ENCODE results near the gene SELENOV.

SELENOV gene

DNA sequence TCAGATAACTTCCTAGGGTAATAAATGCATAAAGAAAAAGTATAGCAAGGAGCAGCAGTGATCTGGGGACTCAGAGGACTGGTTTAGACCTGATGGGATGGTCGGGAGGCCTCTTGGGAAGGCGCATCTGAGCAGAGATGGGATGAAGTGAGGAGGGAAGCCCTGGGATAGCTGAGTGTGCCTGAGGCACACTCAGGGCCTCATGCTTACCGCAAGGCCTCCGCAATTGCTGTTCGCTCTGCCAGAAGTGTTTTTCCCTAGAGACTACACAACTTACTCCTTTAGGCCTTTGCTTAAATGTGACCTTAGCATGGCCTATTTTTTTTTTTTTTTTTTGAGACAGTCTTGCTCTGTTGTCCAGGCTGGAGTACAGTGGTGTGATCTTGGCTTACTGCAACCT is 20.3 kb upstream of the SELENOV start:
- FAIRE-seq, result no peak

DNA sequence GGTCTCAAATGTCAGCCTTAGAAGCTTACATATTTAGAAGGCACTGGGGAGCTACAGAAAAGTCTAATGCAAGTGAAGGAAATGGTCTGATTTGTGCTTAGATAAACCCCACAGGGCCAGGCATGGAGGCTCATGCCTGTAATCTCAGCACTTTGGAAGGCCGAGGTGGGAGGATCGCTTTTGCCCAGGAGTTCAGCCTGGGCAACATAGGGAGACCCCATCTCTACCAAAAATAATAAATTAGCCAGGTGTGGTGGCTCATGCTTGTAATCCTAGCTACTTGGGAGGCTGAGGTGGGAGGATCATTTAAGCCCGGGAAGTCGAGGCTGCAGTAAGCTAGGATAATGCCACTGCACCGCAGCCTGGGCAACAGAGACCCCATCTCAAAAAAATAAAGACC is 18.9 kb upstream of the SELENOV start:
- FAIRE-seq, result no peak

DNA sequence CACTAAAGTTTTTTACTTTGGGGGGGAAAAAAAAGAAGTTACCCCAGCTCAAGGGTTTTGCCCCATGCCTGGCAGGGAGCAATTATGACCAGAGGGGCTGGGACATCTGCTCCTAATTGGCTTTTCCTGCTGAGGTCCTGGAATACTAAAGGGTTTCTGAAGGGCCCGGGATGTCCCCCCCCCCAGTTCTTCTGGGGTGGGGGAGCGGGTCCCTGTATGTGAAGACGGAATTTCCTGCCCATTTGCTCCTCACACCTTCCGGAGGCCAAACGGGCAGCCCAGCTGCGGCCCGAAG is 17.3 kb upstream of the SELENOV start:
- FAIRE-seq, result no peak

DNA sequence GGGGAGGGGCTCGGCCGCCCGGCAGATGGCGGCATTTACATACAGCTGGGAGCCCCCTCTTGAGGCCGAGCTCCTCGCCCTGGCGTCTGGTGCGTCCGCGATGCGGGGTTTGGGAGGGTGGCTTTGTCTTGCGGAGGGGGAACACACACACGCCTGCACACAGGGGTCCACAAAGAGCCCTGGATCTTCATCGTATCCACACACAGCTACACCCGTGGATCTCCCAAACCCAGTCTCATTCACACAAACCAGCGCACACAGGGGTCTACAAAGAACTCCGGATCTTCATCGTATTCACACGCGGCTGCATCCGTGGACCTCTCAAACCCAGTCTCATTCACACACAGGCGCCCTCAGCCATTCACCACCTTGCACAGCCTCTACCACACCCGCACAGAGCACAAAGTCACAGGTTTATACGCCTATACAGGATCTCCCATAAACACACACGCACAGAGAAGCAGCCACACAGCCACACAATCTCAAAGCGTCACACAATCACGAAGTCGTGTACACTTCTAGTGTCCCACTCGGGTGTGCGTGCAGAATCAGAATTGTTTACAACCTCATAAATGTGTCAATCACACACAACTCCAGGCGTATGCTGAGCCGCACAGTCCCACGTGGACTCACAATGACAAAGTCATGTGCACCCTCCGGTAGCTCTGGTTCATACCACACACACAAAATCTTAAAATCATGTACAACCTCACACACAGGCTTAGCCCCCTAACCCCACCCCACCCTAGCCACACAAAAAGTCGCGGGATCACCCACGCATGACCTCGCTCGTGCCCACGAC is 16.7 kb upstream of the SELENOV start:
- FAIRE-seq, result no peak

DNA sequence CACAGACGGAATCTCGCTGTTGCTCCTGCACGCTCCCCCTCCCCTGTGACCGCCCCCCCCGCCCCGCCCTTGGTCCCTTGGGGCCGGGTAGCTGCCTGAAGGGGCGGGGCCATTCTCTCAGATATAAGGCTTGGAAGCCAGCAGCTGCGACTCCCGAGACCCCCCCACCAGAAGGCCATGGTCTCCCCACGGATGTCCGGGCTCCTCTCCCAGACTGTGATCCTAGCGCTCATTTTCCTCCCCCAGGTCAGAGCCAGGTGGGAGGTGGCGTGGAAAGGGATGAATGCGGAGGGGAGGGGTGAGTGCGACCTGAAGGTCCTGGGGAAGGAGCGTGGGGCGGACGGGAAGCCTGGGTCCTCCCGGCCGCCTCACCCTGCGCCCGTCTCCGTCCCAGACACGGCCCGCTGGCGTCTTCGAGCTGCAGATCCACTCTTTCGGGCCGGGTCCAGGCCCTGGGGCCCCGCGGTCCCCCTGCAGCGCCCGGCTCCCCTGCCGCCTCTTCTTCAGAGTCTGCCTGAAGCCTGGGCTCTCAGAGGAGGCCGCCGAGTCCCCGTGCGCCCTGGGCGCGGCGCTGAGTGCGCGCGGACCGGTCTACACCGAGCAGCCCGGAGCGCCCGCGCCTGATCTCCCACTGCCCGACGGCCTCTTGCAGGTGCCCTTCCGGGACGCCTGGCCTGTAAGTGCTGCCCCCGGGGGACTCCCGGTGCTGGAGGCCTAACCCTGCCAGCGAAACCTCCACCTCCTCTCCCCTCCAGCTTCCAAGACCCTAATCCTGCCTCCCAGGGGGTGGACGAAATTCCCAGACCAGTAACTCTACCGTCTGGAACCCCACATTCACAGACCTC is 15.9 kb upstream of the SELENOV start, which contains the start of gene DLL3:
TSS of gene DLL3 (plus strand) at position 150 of the 845 bp plus-strand sequence. CDS start at position 178, 28 bp downstream.
- no peak for FAIRE-seq

DNA sequence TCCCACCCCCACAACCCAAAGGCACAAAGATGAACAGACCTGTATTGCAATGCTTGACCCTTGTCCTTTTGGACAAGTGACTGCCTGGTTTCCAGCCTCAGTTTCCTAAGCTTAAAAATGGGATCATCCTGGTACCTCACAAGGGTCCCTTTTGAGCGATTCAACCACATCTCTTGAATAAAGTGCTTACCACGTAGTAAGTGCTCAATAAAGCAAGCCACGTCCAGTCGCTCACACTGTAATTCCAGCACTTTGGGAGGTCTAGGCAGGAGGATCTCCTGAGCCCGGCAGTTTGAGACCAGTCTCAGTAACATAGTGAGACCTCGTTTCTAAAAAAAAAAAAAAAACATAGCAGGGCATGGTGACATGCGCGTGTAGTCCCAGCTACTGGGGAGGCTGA is 15.0 kb upstream of the SELENOV start:
- FAIRE-seq, result no peak

DNA sequence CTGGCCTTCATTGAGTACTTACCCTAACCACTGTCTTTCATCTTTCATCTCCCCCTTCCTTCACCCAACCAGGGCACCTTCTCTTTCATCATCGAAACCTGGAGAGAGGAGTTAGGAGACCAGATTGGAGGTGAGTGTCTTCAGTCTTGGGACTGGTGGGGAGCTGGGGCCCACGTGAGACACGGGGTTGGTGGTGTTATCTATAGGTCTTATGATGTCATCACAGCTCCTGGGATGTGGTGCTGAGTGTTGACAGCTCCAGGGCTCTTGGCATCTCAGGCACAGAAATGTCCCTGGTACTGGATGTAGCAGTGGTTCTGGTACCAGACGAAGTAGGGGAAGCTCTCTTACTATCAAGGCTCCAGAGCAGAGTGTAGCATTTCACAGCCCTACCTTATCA is 14.4 kb upstream of the SELENOV start:
- FAIRE-seq, result no peak

DNA sequence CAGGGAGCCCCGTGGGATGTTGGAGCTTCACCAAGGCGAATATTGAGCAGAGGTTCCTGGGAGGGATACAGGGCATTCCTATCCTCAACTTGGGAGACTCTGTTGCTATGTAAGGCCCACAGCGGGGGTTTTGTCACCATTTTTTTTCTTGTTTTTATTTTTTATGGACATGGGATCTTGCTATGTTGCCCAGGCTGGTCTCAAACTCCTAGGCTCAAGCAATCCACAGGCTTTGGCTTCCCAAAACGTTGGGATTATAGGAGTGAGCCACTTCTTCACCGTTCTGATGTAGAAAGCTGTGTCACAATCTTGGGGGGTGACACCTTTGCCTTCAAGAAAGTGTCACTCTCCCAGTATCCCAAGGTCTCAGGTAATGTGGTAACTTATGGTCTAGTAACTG is 13.6 kb upstream of the SELENOV start:
- no peak for FAIRE-seq

DNA sequence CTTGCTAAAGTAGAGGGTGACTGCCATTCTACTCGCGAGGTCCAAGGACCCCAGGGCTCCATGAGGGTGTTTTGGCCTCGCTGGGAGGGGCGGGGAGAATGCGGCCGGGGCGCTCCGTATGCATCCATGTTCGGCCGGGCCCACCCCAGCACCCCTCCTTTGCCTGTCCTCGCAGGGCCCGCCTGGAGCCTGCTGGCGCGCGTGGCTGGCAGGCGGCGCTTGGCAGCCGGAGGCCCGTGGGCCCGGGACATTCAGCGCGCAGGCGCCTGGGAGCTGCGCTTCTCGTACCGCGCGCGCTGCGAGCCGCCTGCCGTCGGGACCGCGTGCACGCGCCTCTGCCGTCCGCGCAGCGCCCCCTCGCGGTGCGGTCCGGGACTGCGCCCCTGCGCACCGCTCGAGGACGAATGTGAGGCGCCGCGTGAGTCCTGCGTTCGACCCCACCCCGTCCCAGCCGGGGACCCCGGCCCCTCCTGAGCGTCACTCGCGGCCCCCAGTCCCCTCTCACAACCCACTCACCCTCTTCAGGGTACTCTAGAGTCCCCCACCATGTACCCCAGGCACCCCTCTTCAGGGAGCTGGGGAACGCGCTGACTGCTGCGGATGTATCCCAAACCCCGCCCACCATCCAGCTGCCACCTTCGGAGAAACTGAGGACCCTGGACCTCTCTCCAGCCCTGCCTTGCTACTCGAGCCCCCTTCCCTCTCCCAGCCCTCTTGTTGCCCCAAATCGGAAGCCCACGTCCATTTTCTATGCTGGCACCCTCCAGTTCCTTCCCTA is 12.1 kb upstream of the SELENOV start:
- FAIRE-seq, result no peak

DNA sequence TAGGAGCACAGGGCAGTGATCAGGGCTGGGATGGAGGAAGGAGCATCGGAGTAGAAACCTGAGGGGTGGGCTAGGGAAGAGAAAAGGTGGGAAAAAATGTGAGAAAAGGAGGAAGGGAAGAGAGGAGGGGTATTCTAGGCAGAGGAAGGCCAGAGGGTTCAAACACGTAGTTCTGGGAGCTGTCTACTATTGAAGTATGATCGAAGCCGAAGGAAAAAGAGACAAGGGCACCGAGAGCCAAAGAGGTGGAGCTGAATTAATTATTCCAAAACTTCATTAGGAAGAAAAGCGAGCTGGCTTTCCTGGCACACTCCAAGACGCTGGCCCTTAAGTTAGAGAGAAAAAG is 8.4 kb upstream of the SELENOV start:
- FAIRE-seq, result no peak

DNA sequence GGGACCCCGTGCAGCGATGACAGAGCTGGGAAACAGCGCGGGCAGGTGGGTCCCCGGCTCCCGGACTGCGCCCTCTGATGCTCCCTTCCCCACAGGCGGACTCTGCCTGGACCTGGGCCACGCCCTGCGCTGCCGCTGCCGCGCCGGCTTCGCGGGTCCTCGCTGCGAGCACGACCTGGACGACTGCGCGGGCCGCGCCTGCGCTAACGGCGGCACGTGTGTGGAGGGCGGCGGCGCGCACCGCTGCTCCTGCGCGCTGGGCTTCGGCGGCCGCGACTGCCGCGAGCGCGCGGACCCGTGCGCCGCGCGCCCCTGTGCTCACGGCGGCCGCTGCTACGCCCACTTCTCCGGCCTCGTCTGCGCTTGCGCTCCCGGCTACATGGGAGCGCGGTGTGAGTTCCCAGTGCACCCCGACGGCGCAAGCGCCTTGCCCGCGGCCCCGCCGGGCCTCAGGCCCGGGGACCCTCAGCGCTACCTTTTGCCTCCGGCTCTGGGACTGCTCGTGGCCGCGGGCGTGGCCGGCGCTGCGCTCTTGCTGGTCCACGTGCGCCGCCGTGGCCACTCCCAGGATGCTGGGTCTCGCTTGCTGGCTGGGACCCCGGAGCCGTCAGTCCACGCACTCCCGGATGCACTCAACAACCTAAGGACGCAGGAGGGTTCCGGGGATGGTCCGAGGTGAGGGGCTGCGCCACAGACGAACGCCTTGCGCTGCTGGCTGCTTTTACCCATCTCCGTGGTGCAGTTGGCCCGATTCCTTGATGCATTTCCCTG is 7.8 kb upstream of the SELENOV start:
- FAIRE-seq, result no peak

DNA sequence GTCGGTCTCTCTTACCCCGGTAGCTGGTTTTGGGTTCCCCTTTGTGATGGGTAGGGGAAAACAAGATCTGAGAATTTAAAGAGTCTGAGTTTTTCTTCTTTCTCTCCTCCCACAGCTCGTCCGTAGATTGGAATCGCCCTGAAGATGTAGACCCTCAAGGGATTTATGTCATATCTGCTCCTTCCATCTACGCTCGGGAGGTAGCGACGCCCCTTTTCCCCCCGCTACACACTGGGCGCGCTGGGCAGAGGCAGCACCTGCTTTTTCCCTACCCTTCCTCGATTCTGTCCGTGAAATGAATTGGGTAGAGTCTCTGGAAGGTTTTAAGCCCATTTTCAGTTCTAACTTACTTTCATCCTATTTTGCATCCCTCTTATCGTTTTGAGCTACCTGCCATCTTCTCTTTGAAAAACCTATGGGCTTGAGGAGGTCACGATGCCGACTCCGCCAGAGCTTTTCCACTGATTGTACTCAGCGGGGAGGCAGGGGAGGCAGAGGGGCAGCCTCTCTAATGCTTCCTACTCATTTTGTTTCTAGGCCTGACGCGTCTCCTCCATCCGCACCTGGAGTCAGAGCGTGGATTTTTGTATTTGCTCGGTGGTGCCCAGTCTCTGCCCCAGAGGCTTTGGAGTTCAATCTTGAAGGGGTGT is 7.1 kb upstream of the SELENOV start:
- FAIRE-seq, result no peak

DNA sequence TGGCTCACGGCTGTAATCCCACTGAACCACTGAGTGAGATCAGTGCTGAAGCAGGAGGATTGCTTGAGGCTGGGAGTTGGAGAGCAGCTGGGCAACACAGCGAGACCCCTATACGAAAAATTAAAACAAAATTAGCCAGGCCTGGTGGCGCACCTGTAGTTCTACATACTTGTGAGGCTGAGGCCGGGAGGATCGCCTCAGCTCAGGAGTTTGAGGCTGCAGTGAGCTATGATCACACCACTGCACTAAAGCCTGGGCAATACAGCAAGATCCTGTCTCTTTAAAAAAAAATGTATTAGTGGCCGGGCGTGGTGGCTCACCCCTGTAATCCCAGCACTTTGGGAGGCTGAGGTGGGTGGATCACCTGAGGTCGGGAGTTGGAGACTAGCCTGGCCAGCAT is 6.3 kb upstream of the SELENOV start:
- no peak for FAIRE-seq

DNA sequence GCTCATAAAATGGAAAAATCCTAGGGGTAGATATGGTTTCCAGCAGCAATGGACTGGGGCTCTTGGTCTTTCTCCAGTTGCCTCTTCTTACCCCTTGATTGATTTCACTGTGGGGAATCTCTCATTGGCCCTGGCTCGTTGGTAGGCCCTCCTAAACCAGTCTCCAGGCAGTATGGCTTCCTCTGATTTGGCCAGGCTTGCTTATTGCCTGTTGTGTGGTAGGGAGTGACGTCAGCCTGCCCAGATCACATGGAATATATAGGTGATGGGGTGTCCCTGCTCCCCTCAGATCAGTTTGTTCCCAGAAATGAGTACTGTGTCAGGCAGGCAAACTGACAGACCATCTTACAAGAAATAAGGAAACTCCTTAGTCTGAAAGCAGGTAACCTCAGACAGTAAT is 5.7 kb upstream of the SELENOV start:
- no peak for FAIRE-seq

DNA sequence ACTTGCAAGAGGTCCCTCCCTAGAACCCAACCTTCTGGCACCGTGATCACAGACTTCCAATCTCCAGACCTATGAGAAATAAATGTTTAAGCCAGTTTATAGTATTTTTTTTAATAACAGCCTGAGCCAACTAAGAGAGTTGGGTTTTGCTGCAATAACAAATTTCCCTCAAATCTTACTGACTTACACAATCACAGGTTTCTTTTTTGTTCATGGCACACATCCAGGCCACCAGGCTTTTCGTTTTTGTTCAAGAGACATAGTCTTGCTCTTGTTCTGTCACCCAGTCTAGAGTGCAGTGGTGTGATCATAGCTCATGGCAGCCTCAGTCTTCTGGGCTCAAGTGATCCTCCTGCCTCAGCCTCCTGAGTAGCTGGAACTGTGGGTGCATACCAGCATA is 2.0 kb upstream of the SELENOV start:
- no peak for FAIRE-seq

DNA sequence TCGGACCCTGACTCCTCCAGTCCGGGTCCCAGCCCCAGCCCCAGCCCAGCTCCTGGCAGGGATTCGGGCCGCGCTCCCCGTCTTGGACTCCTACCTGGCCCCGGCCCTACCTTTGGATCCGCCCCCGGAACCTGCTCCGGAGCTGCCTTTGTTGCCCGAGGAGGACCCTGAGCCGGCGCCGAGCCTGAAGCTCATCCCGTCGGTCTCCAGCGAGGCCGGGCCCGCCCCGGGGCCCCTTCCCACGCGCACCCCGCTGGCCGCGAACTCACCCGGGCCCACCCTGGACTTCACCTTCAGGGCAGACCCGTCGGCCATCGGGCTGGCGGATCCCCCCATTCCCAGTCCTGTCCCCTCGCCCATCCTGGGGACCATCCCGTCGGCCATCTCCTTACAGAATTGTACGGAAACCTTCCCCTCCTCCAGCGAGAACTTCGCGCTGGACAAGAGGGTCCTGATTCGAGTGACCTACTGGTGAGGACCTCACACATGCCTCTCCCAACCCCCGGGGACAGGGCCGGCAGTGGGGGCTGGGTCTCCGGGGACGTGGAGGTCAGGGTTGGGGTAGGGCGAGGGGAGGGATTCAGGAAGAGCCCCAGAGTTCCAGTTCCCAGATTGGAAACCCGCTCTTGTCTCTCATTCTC is 732 bp downstream of the SELENOV start:
- FAIRE-seq, result no peak

DNA sequence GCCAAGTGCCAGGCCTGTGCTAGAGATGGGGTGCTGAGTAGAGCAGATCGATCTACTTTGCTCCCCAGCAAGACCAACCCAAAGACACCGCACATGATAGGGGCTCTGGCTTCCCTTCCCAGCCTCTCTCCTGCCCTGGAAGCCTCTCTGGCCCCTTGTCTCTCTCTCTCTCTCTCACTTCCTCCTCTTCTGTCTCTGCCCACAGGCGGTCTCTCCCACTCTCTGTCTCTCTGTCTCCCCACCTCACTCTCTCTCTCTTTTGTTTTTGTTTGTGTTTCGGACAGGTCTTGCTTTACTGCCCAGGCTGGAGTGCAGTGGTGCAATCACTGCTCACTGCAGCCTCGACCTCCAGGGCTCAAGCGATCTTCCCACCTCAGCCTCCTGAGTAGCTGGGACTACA is 1.3 kb downstream of the SELENOV start:
- FAIRE-seq, result no peak

DNA sequence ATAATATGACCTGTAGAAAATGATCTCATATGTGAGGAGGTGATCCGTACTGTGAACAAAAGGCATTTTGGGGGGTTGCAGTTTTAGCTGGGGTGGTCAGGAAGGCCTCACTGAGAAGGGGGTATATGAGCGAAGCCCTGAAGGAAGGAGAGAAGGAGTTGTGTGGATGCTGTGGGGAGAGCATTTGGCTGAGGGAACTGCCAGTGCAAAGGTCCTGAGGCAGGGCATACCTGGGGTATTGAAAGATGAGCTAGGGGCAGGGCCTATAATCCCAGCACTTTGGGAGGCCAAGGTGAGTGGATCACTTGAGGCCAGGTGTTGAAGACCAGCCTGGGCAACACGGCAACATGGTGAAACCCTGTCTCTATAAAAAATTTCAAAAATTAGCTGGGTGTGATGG is 2.5 kb downstream of the SELENOV start:
- no peak for FAIRE-seq

DNA sequence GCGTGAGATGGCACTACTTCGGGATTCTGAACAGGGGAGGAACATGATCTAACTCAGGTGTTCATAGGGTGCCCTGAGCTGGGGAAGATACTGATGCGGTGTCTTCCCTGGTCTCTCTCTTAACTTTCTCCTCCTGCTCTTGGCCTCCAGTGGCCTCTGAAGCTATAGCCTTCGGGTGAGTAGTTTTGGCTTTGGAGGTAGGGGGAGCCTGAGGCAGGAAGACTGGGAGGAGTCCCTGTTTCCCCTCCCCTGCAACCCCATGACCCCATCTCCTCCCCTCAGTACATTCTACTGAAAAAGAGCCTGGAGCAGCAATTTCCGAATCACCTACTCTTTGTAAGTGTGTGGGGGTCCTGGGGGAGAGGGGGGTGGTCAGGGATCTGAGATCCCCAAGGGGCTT is 3.5 kb downstream of the SELENOV start:
- FAIRE-seq, result no peak

DNA sequence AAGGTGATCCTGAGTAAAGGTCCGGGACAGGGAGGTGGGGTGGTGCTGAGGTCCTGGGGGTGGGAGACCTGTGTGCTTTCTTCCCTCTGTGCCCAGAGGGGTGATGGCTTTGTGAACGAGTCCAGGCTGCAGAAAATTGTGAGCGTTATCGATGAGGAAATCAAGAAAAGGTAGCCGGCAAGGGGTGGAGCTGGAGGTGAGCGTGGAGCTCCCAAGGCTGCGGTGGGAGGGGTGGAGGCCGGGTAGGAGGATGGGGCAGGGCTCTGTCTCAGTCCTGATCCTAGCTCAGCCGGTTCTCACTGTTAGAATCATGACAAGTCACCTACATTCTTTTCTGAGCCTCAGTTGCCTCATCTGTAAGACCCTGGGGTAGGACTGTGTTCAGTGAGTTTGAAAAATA is 4.0 kb downstream of the SELENOV start:
- no peak for FAIRE-seq

DNA sequence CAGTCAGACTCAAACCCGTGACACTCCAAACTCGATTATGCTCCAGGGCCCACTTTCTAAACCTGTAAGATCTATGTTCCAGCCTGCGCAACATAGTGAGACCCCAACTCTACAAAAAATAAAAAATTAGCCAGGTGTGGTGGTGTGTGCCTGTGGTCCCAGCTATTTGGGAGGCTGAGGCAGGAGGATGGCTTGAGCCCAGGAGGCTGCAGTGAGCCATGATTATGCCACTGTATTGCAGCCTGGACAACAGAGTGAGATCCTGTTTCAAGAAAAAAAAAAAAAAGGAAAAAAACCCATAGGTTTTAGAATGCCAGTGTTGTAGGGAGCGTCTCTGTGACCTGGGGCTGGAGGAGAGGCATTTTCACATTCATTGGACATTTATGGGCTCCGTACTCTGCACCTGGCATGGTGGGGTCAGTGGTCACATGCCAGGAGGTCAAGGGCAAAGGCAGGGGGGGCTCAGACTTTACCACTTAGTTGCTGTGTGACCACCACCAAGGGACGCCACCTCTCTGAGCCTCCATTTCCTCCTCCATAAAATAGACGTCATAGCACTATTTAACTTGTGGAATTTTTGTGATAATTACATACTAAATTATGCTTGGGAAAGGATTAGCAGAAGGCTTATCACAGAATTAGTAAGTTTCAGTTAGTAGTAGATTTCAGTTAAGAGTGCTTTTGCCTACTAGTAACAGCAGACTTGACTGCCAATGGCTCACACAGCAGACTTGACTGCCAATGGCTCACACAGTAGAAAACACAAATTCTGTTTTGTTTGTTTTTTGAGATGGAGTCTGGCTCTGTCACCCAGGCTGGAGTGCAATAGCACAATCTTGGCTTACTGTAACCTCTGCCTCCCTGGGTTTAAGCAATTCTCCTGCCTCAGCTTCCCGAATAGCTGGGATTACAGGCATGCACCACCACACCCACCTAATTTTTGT is 5.9 kb downstream of the SELENOV start:
- no peak for FAIRE-seq
